HG03280 (cell line): ENCODE measurements around the gene MGLL.

Experiments used
- ATAC-seq: cut with Tn5 transposase; IDR thresholded peaks from one replicate; pipeline ENCODE4 v1.9.1; 2021; ENCODE audit warnings: mild to moderate bottlenecking, moderate library complexity; ENCODE audit not compliant: unreplicated experiment

Gene MGLL

GRCh38 chr3:127644641-127645370 lies 177.5 kb downstream of the MGLL start:
- ATAC-seq: no peak

GRCh38 chr3:127640042-127640355 lies 182.3 kb downstream of the MGLL start:
- no peak for ATAC-seq

- ATAC-seq: no peak
Measured at GRCh38 chr3:127639173-127640041, 182.9 kb downstream of the MGLL start.
